Osteoblast (primary cell): ENCODE data around the gene UNK. TPM values are rescaled to one million over a fixed set of nuclear protein-coding genes. Genes with fewer than 3 reads are reported as not detected.

Source experiments
- DNase-seq: peaks from one replicate; pipeline ENCODE4 v3.0.0; 2011; ENCODE audit warnings: low spot score, mixed read lengths; ENCODE audit not compliant: insufficient read length; ENCODE audit errors: missing footprints
- H2AFZ ChIP-seq: 2 replicates; pipeline ENCODE4 v1.6.0; 2011; ENCODE audit warnings: mild to moderate bottlenecking, low read length
- H3K27ac ChIP-seq: 2 replicates; pipeline ENCODE4 v1.5.1; 2011; ENCODE audit warnings: mild to moderate bottlenecking, low read depth, low read length, moderate library complexity
- H3K27me3 ChIP-seq: 2 replicates; pipeline ENCODE4 v1.6.0; 2012; ENCODE audit warnings: mild to moderate bottlenecking, control low read depth, inconsistent platforms, low read length, moderate library complexity; ENCODE audit not compliant: insufficient read depth
- H3K36me3 ChIP-seq: 2 replicates; pipeline ENCODE4 v1.5.1; 2011; ENCODE audit warnings: mild to moderate bottlenecking, low read length, control low read depth, moderate library complexity; ENCODE audit not compliant: insufficient read depth
- H3K4me1 ChIP-seq: 2 replicates; pipeline ENCODE4 v1.5.1; 2011; ENCODE audit warnings: mild to moderate bottlenecking, low read length, control low read depth, moderate library complexity; ENCODE audit not compliant: insufficient read depth
- H3K4me2 ChIP-seq: 2 replicates; pipeline ENCODE4 v1.6.0; 2011; ENCODE audit warnings: mild to moderate bottlenecking, low read length; ENCODE audit not compliant: insufficient read depth
- H3K4me3 ChIP-seq: fragments of 200-600 bp; sonication (generic); 3 replicates; pipeline ENCODE4 v1.5.1; 2012; ENCODE audit warnings: mild to moderate bottlenecking, low read length, inconsistent platforms; ENCODE audit not compliant: insufficient read depth
- H3K79me2 ChIP-seq: 2 replicates; pipeline ENCODE4 v1.6.0; 2012; ENCODE audit warnings: mild to moderate bottlenecking, low read length, control low read depth, inconsistent platforms; ENCODE audit not compliant: insufficient read depth
- H3K9me3 ChIP-seq: 2 replicates; pipeline ENCODE4 v1.5.1; 2011; ENCODE audit warnings: low read depth, low read length, control low read depth
- H4K20me1 ChIP-seq: 2 replicates; pipeline ENCODE4 v1.6.0; 2012; ENCODE audit warnings: mild to moderate bottlenecking, low read length, control low read depth; ENCODE audit not compliant: insufficient read depth
- total RNA-seq: library from RNA; depleted of rRNA; stranded (reverse); fragments of >200 nt; gene quantifications from 2 replicates; pipeline ENCODE4 v1.2.3, GENCODE V29; 2012
- TF ChIP-seq, protein P1 (sequence below): IDR thresholded peaks from 2 replicates; pipeline ENCODE4 v1.5.1; 2011; ENCODE audit warnings: mild to moderate bottlenecking, low read depth, low read length, moderate library complexity; ENCODE audit errors: extremely low read depth

Gene UNK
- total RNA-seq, 1 donor, result 18.5 TPM

DNA sequence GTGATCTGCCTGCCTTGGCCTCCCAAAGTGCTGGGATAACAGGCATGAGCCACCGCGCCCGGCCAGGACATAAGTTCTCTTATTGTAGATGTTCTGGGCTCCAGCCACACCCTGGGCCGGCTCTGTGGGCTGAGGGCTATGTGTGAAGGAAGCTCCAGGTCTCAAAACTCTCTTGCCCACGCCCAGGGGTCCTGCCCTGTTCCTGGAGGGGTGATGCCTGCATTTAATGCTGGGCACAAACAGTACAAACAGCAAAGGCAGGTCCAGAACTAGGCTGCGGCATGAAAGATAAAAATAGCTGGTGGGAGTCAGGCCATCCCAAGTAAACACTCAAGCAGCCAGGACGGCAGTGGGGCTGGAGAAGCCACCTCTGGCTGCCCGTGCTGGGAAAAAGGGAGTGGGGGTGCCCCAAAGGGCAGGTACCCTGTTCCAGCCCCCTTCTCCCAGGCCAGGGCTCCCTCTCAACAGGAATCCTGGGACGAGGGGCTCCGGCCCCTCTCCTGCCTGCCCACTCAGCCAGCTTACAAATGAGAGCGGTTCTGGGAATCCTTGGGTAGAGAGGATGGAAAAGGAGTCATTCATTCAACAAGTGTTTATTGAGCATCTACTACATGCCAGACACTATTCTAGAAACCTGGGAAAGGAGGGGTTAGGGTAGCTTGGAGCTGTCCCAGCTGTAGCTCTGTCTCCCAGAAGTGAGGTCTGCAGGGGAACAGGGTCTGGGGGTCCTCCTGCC lies 89.1 kb downstream of the UNK start:
- no peak overlapping the region for H3K4me3 ChIP-seq
- no peaks in the 10 kb centered on the region for H3K79me2 ChIP-seq
- no peak overlapping the region for H3K4me2 ChIP-seq
- no peak overlapping the region for H3K27ac ChIP-seq
- H3K27me3 ChIP-seq, result peaks cover under 1% of the 10 kb centered on the region
- TF ChIP-seq, protein P1, sequence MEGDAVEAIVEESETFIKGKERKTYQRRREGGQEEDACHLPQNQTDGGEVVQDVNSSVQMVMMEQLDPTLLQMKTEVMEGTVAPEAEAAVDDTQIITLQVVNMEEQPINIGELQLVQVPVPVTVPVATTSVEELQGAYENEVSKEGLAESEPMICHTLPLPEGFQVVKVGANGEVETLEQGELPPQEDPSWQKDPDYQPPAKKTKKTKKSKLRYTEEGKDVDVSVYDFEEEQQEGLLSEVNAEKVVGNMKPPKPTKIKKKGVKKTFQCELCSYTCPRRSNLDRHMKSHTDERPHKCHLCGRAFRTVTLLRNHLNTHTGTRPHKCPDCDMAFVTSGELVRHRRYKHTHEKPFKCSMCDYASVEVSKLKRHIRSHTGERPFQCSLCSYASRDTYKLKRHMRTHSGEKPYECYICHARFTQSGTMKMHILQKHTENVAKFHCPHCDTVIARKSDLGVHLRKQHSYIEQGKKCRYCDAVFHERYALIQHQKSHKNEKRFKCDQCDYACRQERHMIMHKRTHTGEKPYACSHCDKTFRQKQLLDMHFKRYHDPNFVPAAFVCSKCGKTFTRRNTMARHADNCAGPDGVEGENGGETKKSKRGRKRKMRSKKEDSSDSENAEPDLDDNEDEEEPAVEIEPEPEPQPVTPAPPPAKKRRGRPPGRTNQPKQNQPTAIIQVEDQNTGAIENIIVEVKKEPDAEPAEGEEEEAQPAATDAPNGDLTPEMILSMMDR, result no peak
- H4K20me1 ChIP-seq, result peaks cover 3% of the 10 kb centered on the region
- peak; percentile 32 for DNase-seq
- H2AFZ ChIP-seq, result no peak overlapping the region
- H3K36me3 ChIP-seq, result no peaks in the 10 kb centered on the region
- peaks cover 40% of the 10 kb centered on the region for H3K4me1 ChIP-seq
- no peaks in the 10 kb centered on the region for H3K9me3 ChIP-seq

DNA sequence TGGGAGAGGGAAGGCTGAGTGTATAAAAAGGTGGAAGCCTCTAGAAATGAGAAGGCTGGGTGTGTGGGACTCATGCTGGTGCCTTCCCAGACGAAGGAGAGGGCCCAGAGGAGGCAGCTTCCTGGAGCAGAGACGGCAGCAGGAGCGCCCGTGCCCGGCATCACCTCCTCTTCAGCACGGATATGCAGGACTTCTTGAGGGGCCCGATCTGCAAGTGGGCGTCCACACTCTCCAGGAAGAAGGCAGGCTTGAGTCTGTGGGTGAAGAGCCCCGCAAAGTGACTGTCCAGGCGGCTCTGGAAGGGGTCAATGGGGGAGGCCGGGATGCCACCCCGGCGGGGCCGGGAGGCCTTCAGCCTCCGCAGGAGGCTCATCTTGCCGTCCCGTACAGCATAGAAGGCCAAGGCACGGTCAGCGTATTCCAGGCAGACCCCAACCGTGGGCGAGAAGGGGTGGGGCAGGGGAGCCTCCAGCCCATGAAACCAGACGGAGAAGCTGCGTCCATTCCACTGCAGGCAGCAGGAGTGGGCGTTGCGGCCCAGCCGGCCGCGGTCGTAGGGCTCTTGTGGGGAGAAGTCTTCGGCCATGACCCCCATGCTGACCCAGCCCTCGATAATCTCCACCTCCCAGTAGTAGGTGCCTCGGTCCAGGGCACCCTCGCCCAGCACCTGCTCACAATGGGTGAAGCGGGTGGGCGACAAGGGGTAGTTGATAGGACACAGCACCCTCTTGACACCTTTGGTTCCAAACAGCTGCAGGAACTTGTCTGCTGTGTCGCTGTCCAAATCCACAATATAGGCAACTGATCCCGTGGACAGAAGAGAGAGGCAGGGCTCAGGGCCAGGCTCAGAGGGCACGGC lies 89.9 kb downstream of the UNK start:
- no peaks in the 10 kb centered on the region for H3K36me3 ChIP-seq
- H3K27me3 ChIP-seq, result peaks cover 6% of the 10 kb centered on the region
- H3K27ac ChIP-seq, result no peak overlapping the region
- no peak overlapping the region for H3K4me3 ChIP-seq
- H4K20me1 ChIP-seq, result peaks cover 3% of the 10 kb centered on the region
- H2AFZ ChIP-seq, result no peak overlapping the region
- TF ChIP-seq, protein P1, result no peak
- no peaks in the 10 kb centered on the region for H3K9me3 ChIP-seq
- no peak overlapping the region for H3K4me2 ChIP-seq
- H3K4me1 ChIP-seq, result peaks cover 34% of the 10 kb centered on the region
- H3K79me2 ChIP-seq, result no peaks in the 10 kb centered on the region
- DNase-seq, result peak; percentile 27

Other genes starting within 250 kb of the UNK start
- 0.88 and 1.4 TPM in 2 replicates for gene MYO15B, start 197.0 kb upstream of the UNK start, total RNA-seq
- under 0.01 TPM in 1 of 2 replicates, not detected in the other for gene SMIM5, start 151.4 kb upstream of the UNK start, total RNA-seq
- gene RECQL5, start 117.7 kb upstream of the UNK start, total RNA-seq, result 17.7 and 24.5 TPM in 2 replicates
- 48.1 and 60.7 TPM in 2 replicates for gene SAP30BP, start 117.5 kb upstream of the UNK start, total RNA-seq
- 0.29 and 0.36 TPM in 2 replicates for gene ITGB4, start 63.3 kb upstream of the UNK start, total RNA-seq
- gene GALK1, start 19.6 kb upstream of the UNK start, total RNA-seq, result 25.3 and 27.7 TPM in 2 replicates
- gene UNC13D, start 59.6 kb downstream of the UNK start, total RNA-seq, result 1.1 and 2.1 TPM in 2 replicates
- 31.1 and 38.3 TPM in 2 replicates for gene WBP2, start 70.5 kb downstream of the UNK start, total RNA-seq
- 21.7 and 22.4 TPM in 2 replicates for gene TRIM47, start 93.8 kb downstream of the UNK start, total RNA-seq
- gene TRIM65, start 112.1 kb downstream of the UNK start, total RNA-seq, result 22.8 and 23.3 TPM in 2 replicates
- 36.6 and 37.1 TPM in 2 replicates for gene MRPL38, start 120.1 kb downstream of the UNK start, total RNA-seq
- 14.1 and 17.1 TPM in 2 replicates for gene FBF1, start 156.2 kb downstream of the UNK start, total RNA-seq
- gene ACOX1, start 194.4 kb downstream of the UNK start, total RNA-seq, result 59.2 and 59.4 TPM in 2 replicates
- 23.2 and 23.6 TPM in 2 replicates for gene TEN1, start 194.4 kb downstream of the UNK start, total RNA-seq
- gene CDK3, start 216.0 kb downstream of the UNK start, total RNA-seq, result 0.72 and 0.88 TPM in 2 replicates
- gene EVPL, start 242.5 kb downstream of the UNK start, total RNA-seq, result not detected in 2 replicates